ENCODE data around the gene GRB14. TPM values are rescaled to one million over a fixed set of nuclear protein-coding genes. Genes with fewer than 3 reads are reported as not detected.
A peak's percentile ranks its signal among the peaks of the same experiment; 100 is the strongest.

Gene GRB14
- total and polyA plus RNA-seq, 2 of the 13 experiments (the other 11 are each of a cell fraction or from before 2014, with no cell fraction given) = 4.6 to 5.8 TPM

DNA sequence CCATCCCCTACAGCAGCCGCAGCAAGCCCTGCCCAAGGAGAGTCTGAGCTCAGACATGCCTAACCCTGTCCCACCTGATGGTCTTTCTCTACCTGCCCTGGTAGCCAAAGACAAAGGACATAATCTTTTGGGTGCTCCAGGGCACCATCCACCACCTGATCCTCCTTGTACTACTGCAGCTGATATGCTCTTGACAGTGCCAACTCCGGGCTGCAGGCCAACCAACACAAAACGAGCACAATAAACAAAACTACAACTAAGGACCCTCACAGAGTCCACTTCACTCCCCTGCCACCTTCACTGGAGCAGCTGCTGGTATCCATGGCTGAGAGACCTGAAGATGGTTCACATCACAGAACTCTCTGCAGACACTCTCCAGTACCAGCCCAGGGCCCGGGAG, 106.3 kb downstream of the GRB14 start:
- in situ Hi-C loops (cut with HindIII; ENCODE audit: extremely low pct_ligation_motif_present, low pct_unique_long_range_greater_than_20kb) (no loop called here), intact Hi-C loops (cut with micrococcal nuclease; ENCODE audit: unreplicated experiment) (no loop called here)
- peaks cover 41% of the 10 kb centered on the region for H3K9me3 ChIP-seq (ENCODE audit: low read length)
- peak; percentile 32 for ATAC-seq
- H3K27ac ChIP-seq (ENCODE audit: extremely low read length, insufficient read depth, low read length) = peak overlapping the region; percentile 45
- peak overlapping the region; percentile 22; the same call in 1 of the 2 replicates for H3K9ac ChIP-seq (ENCODE audit: insufficient read depth, low read depth, low read length)
- no peaks in the 10 kb centered on the region for H3K36me3 ChIP-seq (replicated peaks in 1 of 2; ENCODE audit: control insufficient read depth in 1 of 2, insufficient read depth in 2 of 2, low read length in 2 of 2)
- H3K79me2 ChIP-seq (ENCODE audit: insufficient read depth, low read length) = no peaks in the 10 kb centered on the region
- TF ChIP-seq, protein P1, sequence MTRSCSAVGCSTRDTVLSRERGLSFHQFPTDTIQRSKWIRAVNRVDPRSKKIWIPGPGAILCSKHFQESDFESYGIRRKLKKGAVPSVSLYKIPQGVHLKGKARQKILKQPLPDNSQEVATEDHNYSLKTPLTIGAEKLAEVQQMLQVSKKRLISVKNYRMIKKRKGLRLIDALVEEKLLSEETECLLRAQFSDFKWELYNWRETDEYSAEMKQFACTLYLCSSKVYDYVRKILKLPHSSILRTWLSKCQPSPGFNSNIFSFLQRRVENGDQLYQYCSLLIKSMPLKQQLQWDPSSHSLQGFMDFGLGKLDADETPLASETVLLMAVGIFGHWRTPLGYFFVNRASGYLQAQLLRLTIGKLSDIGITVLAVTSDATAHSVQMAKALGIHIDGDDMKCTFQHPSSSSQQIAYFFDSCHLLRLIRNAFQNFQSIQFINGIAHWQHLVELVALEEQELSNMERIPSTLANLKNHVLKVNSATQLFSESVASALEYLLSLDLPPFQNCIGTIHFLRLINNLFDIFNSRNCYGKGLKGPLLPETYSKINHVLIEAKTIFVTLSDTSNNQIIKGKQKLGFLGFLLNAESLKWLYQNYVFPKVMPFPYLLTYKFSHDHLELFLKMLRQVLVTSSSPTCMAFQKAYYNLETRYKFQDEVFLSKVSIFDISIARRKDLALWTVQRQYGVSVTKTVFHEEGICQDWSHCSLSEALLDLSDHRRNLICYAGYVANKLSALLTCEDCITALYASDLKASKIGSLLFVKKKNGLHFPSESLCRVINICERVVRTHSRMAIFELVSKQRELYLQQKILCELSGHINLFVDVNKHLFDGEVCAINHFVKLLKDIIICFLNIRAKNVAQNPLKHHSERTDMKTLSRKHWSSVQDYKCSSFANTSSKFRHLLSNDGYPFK (CRISPR knock-in tag; IDR thresholded peaks at IDR 0.05; ENCODE audit: borderline replicate concordance) = no peak
- TF ChIP-seq TIGD3 (CRISPR knock-in tag; IDR thresholded peaks at IDR 0.05; ENCODE audit: borderline replicate concordance) = no peak
- TF ChIP-seq NR3C1 (CRISPR knock-in tag; IDR thresholded peaks at IDR 0.05) = no peak
- TF ChIP-seq ZXDC (CRISPR knock-in tag; IDR thresholded peaks at IDR 0.05) = no peak
- TF ChIP-seq ZNF619 (CRISPR knock-in tag; IDR thresholded peaks at IDR 0.05) = 0 out of 2 replicates have a peak, but pooled peaks have one; percentile 12
- TF ChIP-seq TAF1 (CRISPR knock-in tag; IDR thresholded peaks at IDR 0.05) = peak; percentile 26; the same call in 1 of the 2 replicates
- POLR2A ChIA-PET = no interaction called here
- BruUV-seq (replicated peaks) = no TSS peak
- FAIRE-seq = no peak
- no peaks in the 10 kb centered on the region for H3K27me3 ChIP-seq (ENCODE audit: control insufficient read depth in 1 of 2, insufficient read depth in 2 of 2, low read length in 2 of 2)
- no peak for DNase-seq (ENCODE audit: low spot score)
- CTCF ChIA-PET (ENCODE audit: low intra/inter-chr PET ratio, low total read pairs) = no interaction called here
- peak overlapping the region in 1 of 3 experiments; percentile 17; a peak in 1 of 6 replicates for H3K4me3 ChIP-seq (replicated peaks in 1 of 3; ENCODE audit: insufficient read depth in 1 of 3, low read depth in 2 of 3, low read length in 3 of 3)
- peaks cover 25% of the 10 kb centered on the region for H3K4me1 ChIP-seq (ENCODE audit: insufficient read depth, low read length)
- no peaks in the 10 kb centered on the region for H4K20me1 ChIP-seq (ENCODE audit: insufficient read depth, low read length)
- WGBS (ENCODE audit: low lambda C conversion rate) = 78% methylated on average over 4 of the region's 4 CpGs
- H2AFZ ChIP-seq (ENCODE audit: low read length) = no peak overlapping the region
- H3K4me2 ChIP-seq (ENCODE audit: low read depth, low read length) = peak overlapping the region; percentile 55
